K562 (cell line): ENCODE results near the gene HEXIM2. TPM values are rescaled to one million over a fixed set of nuclear protein-coding genes. Genes with fewer than 3 reads are reported as not detected.

Experiments
- BRF1 ChIP-seq: IDR thresholded peaks from 3 replicates; pipeline ENCODE4 v1.6.1; 2011; ENCODE audit warnings: borderline replicate concordance, mild to moderate bottlenecking; ENCODE audit not compliant: insufficient read length; ENCODE audit errors: extremely low read depth
- EP300 ChIP-seq: IDR thresholded peaks from 2 replicates; pipeline ENCODE4 v1.6.1; 2012; ENCODE audit warnings: low read length, improper control_type of control experiment
- ESRRB ChIP-seq: fragments of 250-450 bp; sonication (Bioruptor Pico); IDR thresholded peaks from 2 replicates; pipeline ENCODE4 v1.5.0; 2020; ENCODE audit warnings: mild to moderate bottlenecking, moderate library complexity, borderline replicate concordance
- KDM1A ChIP-seq, 2 experiments: fragments of 450-650 bp; IDR thresholded peaks; 2 replicates each; pipeline ENCODE4 v1.6.1; 2016; ENCODE audit warnings: mild to moderate bottlenecking in 2 of 2
- MAZ ChIP-seq, 2 experiments: fragments of 450-650 bp in 1 of 2; sonication (generic) in 1 of 2; formaldehyde crosslinking; IDR thresholded peaks in 1 of 2; conservative IDR thresholded peaks in 1 of 2; 2 replicates each; pipeline versions ENCODE4 v1.4.0 to v1.5.0; 2020; ENCODE audit warnings: mild to moderate bottlenecking in 1 of 2, missing genetic modification reagents in 1 of 2
- MED1 ChIP-seq: sonication (generic); formaldehyde crosslinking; IDR thresholded peaks from 2 replicates; pipeline ENCODE4 v1.8.1; 2023; ENCODE audit warnings: missing genetic modification reagents, borderline replicate concordance
- NFIC ChIP-seq: fragments of 450-650 bp; IDR thresholded peaks from 2 replicates; pipeline ENCODE4 v1.6.1; 2017; ENCODE audit warnings: mild to moderate bottlenecking, inconsistent platforms
- NR2F6 ChIP-seq: fragments of 450-650 bp; formaldehyde crosslinking; IDR thresholded peaks from 2 replicates; pipeline ENCODE4 v1.4.0; 2020; ENCODE audit warnings: mild to moderate bottlenecking
- PHF8 ChIP-seq: fragments of 200-600 bp; sonication (generic); IDR thresholded peaks from 2 replicates; pipeline ENCODE4 v1.6.1; 2012; ENCODE audit warnings: mixed run types, mild to moderate bottlenecking, inconsistent platforms, low read length, moderate library complexity, borderline replicate concordance
- RBM22 ChIP-seq: fragments of 200-400 bp; formaldehyde crosslinking; IDR thresholded peaks from 2 replicates; pipeline ENCODE4 v1.6.1; 2018; ENCODE audit warnings: low read length, low read depth; ENCODE audit not compliant: poor library complexity, severe bottlenecking
- RBM39 ChIP-seq: fragments of 200-400 bp; formaldehyde crosslinking; optimal IDR thresholded peaks from 2 replicates; pipeline ENCODE3; 2018; ENCODE audit warnings: low read depth, low read length
- TAF1 ChIP-seq: IDR thresholded peaks from 2 replicates; pipeline ENCODE4 v1.6.1; 2011; ENCODE audit warnings: mild to moderate bottlenecking, low read length, moderate library complexity; ENCODE audit not compliant: insufficient read depth, control insufficient read depth, severe bottlenecking; ENCODE audit errors: extremely low read depth
- TCF3 ChIP-seq: sonication (generic); formaldehyde crosslinking; IDR thresholded peaks from 2 replicates; pipeline ENCODE4 v1.4.0; 2020; ENCODE audit warnings: mild to moderate bottlenecking, missing genetic modification reagents
- U2AF2 ChIP-seq: fragments of 200-400 bp; formaldehyde crosslinking; optimal IDR thresholded peaks from 2 replicates; pipeline ENCODE3; 2017; ENCODE audit warnings: low read depth, mild to moderate bottlenecking, low read length
- XRCC5 ChIP-seq: fragments of 200-400 bp; formaldehyde crosslinking; IDR thresholded peaks from 2 replicates; pipeline ENCODE4 v1.6.1; 2017; ENCODE audit warnings: low read depth, mild to moderate bottlenecking, low read length
- ZBED1 ChIP-seq: IDR thresholded peaks from 2 replicates; pipeline ENCODE4 v1.6.1; 2014
- ZNF175 ChIP-seq: fragments of 200-800 bp; sonication (Bioruptor generic); IDR thresholded peaks from 2 replicates; pipeline ENCODE4 v1.6.1; 2016; ENCODE audit warnings: low read depth, mild to moderate bottlenecking, missing genetic modification characterization, missing compliant biosample characterization
- ZNF253 ChIP-seq: fragments of 250-450 bp; sonication (Bioruptor Pico); conservative IDR thresholded peaks from 2 replicates; pipeline ENCODE4 v1.6.1; 2021; ENCODE audit warnings: mild to moderate bottlenecking
- ZNF696 ChIP-seq: fragments of 250-450 bp; sonication (Bioruptor Pico); conservative IDR thresholded peaks from 2 replicates; pipeline ENCODE4 v1.4.0; 2020; ENCODE audit warnings: mild to moderate bottlenecking, moderate library complexity
- ZNF778 ChIP-seq: fragments of 450-650 bp; formaldehyde crosslinking; IDR thresholded peaks from 2 replicates; pipeline ENCODE4 v1.4.0; 2020; ENCODE audit warnings: mild to moderate bottlenecking, moderate library complexity
- polyA plus RNA-seq, 8 experiments: library from polyadenylated mRNA; depleted of rRNA in 4 of 8; stranded (reverse) in 5 of 8; unstranded in 3 of 8; fragments of >200 nt; fragmentation: Nextera tagmentation in 2 of 8; fragmentation: Illumina TruSeq in 1 of 8; extraction: Ambion mirVana in 2 of 8; extraction: Trizol in 1 of 8; gene quantifications; 2 replicates each; pipeline versions ENCODE4 v1.2.1 to v1.2.3, GENCODE V29; 2011 to 2014; ENCODE audit warnings: inconsistent platforms in 1 of 8, missing spikeins in 1 of 8
- total RNA-seq, 7 experiments: library from RNA; depleted of rRNA in 6 of 7; stranded (reverse); fragments of >200 nt in 6 of 7; fragmentation: Illumina TruSeq in 2 of 7; extraction: Trizol in 2 of 7; gene quantifications; 2 replicates each; pipeline versions ENCODE4 v1.2.1 to v1.2.3, GENCODE V29; 2011 to 2021; ENCODE audit warnings: low replicate concordance in 1 of 7
- TF ChIP-seq, protein P1 (sequence below): fragments of 450-650 bp; IDR thresholded peaks from 2 replicates; pipeline ENCODE4 v1.6.1; 2014; ENCODE audit warnings: low read depth, mild to moderate bottlenecking, moderate library complexity, borderline replicate concordance
- TF ChIP-seq, protein P2 (sequence below): sonication (generic); formaldehyde crosslinking; IDR thresholded peaks from 2 replicates; pipeline ENCODE4 v1.8.0; 2022; ENCODE audit warnings: missing genetic modification reagents, mild to moderate bottlenecking, moderate library complexity, borderline replicate concordance
- TF ChIP-seq, protein P3 (sequence below): IDR thresholded peaks from 2 replicates; pipeline ENCODE4 v1.6.1; 2011; ENCODE audit not compliant: insufficient read length; ENCODE audit errors: extremely low read depth
- TF ChIP-seq, protein P4 (sequence below): fragments of 450-650 bp; formaldehyde crosslinking; IDR thresholded peaks from 2 replicates; pipeline ENCODE4 v1.4.0; 2020; ENCODE audit warnings: mild to moderate bottlenecking, moderate library complexity

HEXIM2 gene
- total and polyA plus RNA-seq, 9 of the 15 experiments (the other 6 are each of a cell fraction or from before 2014, with no cell fraction given): 0.69 to 3.4 (median 1.1) TPM; not detected in 2

DNA sequence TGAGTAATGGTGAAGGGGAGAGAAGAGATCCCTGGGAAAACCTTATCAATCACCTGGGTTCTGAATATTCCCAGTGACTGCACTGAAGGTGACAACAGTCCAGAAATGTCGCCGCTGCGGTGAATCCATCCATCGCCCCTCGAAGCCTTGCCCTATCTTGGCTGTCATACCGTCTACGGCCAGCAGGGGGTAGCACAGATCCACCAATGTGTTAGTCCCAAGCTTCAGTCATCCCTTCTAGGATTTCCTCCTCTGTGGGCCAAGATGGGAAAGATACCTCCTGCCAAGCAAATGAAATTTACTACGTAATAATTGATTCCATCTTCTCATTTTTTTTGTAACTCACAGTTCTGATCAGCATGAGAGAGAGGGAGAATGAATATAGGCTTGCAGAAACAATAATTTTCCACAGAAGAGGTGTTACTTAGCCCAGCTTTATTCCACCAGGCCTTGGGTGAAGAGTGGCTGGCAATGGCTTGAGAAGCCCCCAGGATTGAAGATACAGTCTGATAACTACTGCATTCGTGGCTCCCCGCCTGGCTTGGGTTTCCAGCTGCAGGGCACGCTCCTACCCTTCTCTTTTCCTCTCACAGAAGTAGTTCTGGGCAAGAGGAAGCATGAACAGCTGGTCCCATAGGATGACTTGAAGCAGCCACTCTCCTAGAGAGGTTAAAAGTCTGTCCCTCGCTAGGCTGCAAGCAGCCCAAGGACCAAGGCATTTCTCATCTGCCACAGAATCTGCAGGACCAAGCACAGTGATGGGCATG is 57.4 kb downstream of the HEXIM2 start (continued):
- TF ChIP-seq, protein P1, sequence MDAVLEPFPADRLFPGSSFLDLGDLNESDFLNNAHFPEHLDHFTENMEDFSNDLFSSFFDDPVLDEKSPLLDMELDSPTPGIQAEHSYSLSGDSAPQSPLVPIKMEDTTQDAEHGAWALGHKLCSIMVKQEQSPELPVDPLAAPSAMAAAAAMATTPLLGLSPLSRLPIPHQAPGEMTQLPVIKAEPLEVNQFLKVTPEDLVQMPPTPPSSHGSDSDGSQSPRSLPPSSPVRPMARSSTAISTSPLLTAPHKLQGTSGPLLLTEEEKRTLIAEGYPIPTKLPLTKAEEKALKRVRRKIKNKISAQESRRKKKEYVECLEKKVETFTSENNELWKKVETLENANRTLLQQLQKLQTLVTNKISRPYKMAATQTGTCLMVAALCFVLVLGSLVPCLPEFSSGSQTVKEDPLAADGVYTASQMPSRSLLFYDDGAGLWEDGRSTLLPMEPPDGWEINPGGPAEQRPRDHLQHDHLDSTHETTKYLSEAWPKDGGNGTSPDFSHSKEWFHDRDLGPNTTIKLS: no peak
- no peak for TF ChIP-seq ZNF253 (CRISPR knock-in tag)
- TF ChIP-seq, protein P2, sequence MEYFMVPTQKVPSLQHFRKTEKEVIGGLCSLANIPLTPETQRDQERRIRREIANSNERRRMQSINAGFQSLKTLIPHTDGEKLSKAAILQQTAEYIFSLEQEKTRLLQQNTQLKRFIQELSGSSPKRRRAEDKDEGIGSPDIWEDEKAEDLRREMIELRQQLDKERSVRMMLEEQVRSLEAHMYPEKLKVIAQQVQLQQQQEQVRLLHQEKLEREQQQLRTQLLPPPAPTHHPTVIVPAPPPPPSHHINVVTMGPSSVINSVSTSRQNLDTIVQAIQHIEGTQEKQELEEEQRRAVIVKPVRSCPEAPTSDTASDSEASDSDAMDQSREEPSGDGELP (CRISPR knock-in tag): 0 out of 2 replicates have a peak, but pooled peaks have one; percentile 15
- no peak for TF ChIP-seq RBM22
- TF ChIP-seq RBM39: no peak
- no peak for TF ChIP-seq NFIC
- TF ChIP-seq MED1: no peak
- TF ChIP-seq ZNF175: no peak
- TF ChIP-seq MAZ (CRISPR knock-in tag; conservative IDR thresholded peaks at IDR 0.05 in 1 of 2, IDR thresholded peaks at IDR 0.05 in 1 of 2): peak in 1 of 2 experiments; percentile 56; a peak in 2 of 4 replicates
- no peak for TF ChIP-seq TCF3 (CRISPR knock-in tag)
- TF ChIP-seq ZNF696 (CRISPR knock-in tag): no peak
- no peak for TF ChIP-seq BRF1
- no peak for TF ChIP-seq ESRRB (CRISPR knock-in tag)
- no peak for TF ChIP-seq PHF8
- peak in 1 of 2 experiments; percentile 19; a peak in 1 of 4 replicates for TF ChIP-seq KDM1A (IDR thresholded peaks at IDR 0.05)
- TF ChIP-seq EP300: no peak
- TF ChIP-seq ZBED1: no peak
- peak; percentile 25; the same call in 1 of the 2 replicates for TF ChIP-seq XRCC5
- TF ChIP-seq ZNF778 (CRISPR knock-in tag): no peak
- TF ChIP-seq, protein P3, sequence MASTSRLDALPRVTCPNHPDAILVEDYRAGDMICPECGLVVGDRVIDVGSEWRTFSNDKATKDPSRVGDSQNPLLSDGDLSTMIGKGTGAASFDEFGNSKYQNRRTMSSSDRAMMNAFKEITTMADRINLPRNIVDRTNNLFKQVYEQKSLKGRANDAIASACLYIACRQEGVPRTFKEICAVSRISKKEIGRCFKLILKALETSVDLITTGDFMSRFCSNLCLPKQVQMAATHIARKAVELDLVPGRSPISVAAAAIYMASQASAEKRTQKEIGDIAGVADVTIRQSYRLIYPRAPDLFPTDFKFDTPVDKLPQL: no peak
- TF ChIP-seq, protein P4, sequence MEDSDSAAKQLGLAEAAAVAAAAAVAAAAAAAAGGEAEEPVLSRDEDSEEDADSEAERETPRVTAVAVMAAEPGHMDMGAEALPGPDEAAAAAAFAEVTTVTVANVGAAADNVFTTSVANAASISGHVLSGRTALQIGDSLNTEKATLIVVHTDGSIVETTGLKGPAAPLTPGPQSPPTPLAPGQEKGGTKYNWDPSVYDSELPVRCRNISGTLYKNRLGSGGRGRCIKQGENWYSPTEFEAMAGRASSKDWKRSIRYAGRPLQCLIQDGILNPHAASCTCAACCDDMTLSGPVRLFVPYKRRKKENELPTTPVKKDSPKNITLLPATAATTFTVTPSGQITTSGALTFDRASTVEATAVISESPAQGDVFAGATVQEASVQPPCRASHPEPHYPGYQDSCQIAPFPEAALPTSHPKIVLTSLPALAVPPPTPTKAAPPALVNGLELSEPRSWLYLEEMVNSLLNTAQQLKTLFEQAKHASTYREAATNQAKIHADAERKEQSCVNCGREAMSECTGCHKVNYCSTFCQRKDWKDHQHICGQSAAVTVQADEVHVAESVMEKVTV (CRISPR knock-in tag): peak; percentile 84
- TF ChIP-seq TAF1: no peak
- TF ChIP-seq U2AF2: no peak
- TF ChIP-seq NR2F6: no peak
